Astrocyte of the spinal cord (primary cell): ENCODE measurements around the gene EPC1.
"Not testable (repeated sequence)": the region's sequence is repeated elsewhere in the genome, so short reads cannot be mapped to it uniquely, and the experiment has no call there.

Experiments used
- DNase-seq: peaks from one replicate; pipeline ENCODE4 v3.0.0; 2011; ENCODE audit warnings: low read depth, low spot score
- H3K4me3 ChIP-seq: 2 replicates; pipeline ENCODE4 v1.5.1; 2011; ENCODE audit warnings: low read depth, mild to moderate bottlenecking, low read length, moderate library complexity
- in situ Hi-C: cut with HindIII; loops from 2 replicates; pipeline ENCODE4 v1.10.0; 2017; ENCODE audit warnings: low sequenced_read_pairs
- TF ChIP-seq, protein P1 (sequence below): IDR thresholded peaks from 2 replicates; pipeline ENCODE4 v1.5.1; 2012; ENCODE audit warnings: low read depth, mild to moderate bottlenecking, low read length, inconsistent platforms

Gene EPC1, protein sequence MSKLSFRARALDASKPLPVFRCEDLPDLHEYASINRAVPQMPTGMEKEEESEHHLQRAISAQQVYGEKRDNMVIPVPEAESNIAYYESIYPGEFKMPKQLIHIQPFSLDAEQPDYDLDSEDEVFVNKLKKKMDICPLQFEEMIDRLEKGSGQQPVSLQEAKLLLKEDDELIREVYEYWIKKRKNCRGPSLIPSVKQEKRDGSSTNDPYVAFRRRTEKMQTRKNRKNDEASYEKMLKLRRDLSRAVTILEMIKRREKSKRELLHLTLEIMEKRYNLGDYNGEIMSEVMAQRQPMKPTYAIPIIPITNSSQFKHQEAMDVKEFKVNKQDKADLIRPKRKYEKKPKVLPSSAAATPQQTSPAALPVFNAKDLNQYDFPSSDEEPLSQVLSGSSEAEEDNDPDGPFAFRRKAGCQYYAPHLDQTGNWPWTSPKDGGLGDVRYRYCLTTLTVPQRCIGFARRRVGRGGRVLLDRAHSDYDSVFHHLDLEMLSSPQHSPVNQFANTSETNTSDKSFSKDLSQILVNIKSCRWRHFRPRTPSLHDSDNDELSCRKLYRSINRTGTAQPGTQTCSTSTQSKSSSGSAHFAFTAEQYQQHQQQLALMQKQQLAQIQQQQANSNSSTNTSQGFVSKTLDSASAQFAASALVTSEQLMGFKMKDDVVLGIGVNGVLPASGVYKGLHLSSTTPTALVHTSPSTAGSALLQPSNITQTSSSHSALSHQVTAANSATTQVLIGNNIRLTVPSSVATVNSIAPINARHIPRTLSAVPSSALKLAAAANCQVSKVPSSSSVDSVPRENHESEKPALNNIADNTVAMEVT

GRCh38 chr10:32346551-32347362 is at the start of gene EPC1:
Gene EPC1 (minus strand): TSS chr10:32347158. CDS start chr10:32346915, 243 bp downstream.
- TF ChIP-seq, protein P1, sequence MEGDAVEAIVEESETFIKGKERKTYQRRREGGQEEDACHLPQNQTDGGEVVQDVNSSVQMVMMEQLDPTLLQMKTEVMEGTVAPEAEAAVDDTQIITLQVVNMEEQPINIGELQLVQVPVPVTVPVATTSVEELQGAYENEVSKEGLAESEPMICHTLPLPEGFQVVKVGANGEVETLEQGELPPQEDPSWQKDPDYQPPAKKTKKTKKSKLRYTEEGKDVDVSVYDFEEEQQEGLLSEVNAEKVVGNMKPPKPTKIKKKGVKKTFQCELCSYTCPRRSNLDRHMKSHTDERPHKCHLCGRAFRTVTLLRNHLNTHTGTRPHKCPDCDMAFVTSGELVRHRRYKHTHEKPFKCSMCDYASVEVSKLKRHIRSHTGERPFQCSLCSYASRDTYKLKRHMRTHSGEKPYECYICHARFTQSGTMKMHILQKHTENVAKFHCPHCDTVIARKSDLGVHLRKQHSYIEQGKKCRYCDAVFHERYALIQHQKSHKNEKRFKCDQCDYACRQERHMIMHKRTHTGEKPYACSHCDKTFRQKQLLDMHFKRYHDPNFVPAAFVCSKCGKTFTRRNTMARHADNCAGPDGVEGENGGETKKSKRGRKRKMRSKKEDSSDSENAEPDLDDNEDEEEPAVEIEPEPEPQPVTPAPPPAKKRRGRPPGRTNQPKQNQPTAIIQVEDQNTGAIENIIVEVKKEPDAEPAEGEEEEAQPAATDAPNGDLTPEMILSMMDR = no peak
- in situ Hi-C loops = no loop called here
- peak; percentile 86 for DNase-seq
- H3K4me3 ChIP-seq = peak within 1 kb of the TSS; percentile 92

- in situ Hi-C loops = no loop called here
- no peak for DNase-seq
- no peak overlapping the region for H3K4me3 ChIP-seq
- TF ChIP-seq, protein P1 = no peak
Observed at GRCh38 chr10:32393911-32394310, 47.0 kb upstream of the EPC1 start.

GRCh38 chr10:32392284-32392683 is 45.3 kb upstream of the EPC1 start:
- H3K4me3 ChIP-seq, in situ Hi-C loops, DNase-seq: not testable (repeated sequence)

DNA sequence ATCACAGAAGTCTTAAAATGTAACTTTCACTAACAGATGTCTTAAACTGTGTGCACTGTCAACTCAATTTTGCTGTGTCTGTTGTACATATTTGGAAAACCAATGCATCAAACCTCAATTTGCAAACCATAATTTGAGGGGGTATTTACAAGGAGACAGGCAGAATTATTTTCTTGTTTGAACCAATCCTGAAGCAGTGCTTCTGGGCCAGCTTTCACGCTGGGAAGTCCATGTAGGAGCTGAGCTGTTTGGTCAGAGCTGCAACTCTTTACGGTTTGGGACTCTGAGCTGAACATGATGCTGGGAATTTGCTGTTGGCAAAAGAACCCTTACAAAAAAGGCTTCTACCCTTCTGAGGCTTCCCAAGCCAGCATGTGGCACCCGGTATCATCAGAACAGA is 43.2 kb upstream of the EPC1 start:
- TF ChIP-seq, protein P1 = no peak
- in situ Hi-C loops = no loop called here
- H3K4me3 ChIP-seq = no peak overlapping the region
- no peak for DNase-seq

GRCh38 chr10:32388258-32389027 is 41.5 kb upstream of the EPC1 start:
- DNase-seq = no peak
- H3K4me3 ChIP-seq = no peak overlapping the region
- TF ChIP-seq, protein P1 = no peak
- in situ Hi-C loops = no loop called here

GRCh38 chr10:32386623-32387260 is 39.8 kb upstream of the EPC1 start:
- H3K4me3 ChIP-seq = no peak overlapping the region
- DNase-seq = no peak
- in situ Hi-C loops = no loop called here
- TF ChIP-seq, protein P1 = no peak
